ENCODE measurements around the gene TAS2R60.
"Not testable (repeated sequence)": the region's sequence is repeated elsewhere in the genome, so short reads cannot be mapped to it uniquely, and the experiment has no call there.

The TAS2R60 gene

DNA sequence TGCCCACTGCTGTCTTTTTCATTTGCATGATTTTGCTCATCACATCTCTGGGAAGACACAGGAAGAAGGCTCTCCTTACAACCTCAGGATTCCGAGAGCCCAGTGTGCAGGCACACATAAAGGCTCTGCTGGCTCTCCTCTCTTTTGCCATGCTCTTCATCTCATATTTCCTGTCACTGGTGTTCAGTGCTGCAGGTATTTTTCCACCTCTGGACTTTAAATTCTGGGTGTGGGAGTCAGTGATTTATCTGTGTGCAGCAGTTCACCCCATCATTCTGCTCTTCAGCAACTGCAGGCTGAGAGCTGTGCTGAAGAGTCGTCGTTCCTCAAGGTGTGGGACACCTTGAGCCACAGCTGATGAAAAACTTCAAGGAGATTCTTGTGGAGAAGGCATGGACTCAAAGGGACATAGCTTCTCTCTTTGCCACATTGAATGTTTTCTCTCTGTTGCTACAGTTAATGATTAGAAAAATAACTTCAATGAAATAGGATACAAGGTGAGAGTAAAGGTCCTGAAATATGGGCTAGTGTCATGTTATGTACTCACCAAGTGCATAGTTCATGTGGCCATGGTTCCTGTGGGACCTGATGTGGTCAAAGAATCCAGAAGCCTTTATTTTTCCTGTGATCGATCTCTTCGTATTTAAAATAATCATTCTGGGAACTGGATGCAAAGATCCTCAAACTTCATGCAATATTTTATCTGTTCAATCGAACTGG, 970 bp downstream of the TAS2R60 start:
- no peak for DNase-seq

DNA sequence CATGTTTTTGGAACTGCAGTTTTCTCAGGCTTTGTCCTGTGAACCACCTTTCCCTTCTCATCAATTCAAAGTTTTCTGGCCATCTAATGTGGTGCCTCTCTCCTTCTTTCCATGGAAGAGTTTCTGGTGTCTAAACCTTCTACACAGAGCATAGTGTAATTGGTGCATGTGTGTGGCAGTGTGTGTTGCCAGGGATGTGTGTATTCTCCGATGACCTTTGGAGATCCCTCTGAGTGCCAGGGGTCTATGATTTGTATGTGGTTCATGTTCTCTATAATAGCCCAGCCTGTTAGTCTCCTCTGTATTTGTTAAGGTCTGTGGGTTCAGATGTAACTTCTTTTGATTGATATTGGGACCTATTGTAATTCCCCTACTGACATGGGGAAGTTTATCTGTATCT, 1.5 kb downstream of the TAS2R60 start:
- DNase-seq = no peak

DNA sequence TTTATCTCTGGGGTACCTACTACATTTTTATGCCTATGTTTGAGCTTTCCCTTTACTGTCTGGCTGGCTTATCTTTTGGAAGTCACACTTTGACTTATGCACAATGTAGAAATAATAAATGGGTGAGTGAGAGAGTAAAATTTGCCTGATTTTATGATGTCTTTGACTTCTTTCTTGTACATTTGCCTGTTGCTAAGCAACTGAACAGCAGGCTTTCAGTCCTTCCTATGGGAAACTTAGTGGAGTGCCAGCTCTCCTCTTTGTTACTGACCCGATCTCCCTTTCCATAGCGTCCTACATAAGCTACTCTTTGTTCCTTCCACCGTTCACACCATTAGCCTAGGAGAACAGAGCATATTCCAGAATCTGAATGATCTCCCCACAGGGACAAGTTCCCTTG, 4.2 kb downstream of the TAS2R60 start:
- DNase-seq = no peak

DNA sequence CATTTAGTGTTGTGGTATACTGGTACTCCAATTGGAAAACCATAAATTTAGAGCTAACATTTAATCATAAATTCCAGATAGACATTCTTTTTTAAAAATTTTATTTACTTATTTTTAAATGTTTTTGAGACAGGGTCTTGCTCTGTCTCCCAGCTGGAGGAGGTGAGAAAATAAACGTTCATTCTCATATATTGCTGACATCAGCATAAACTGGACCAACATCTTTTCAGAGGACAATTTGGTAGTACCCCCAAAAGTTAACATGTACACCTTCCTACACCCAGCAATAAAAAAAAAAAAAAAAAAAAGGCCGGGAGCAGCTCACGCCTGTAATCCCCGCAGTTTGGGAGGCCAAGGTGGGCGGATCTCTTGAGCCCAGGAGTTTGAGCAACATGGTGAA, 5.2 kb downstream of the TAS2R60 start:
- DNase-seq = no peak

DNA sequence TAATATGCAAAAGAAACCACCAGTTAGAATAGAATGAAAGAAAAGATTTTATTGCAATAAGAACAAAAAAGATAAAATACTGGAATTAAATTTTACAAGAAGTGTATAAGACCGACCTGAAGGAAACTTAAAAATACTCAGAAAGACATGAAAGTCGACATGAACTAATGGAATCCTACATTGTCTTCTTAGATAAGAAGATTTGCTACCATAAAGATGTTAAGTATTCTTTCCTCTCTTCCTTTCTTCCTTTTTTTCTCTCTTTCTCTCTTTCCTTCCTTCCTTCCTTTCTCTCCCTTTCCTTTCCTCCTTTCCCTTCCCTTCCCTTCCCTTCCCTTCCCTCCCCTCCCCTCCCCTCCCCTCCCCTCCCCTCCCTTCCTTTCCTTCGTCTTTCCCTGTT, 6.5 kb downstream of the TAS2R60 start:
- no peak for DNase-seq

DNA sequence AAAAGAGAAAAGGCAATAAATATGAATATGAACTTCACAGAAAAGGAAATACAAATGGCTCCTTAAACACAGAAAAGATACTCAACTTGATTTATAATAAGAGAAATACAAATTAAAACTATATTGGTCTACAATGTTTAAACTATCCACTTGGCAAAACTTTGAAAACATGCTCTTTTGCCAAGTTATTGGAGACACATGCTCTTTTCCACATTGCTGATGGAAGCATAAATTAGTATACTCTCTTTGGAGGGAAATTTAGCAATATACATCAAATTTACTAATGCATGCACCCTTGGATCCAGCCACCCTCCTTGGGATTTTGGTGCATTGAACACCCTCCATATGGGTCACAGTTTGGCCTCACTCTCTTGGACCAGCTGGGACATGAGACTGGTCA, 7.9 kb downstream of the TAS2R60 start:
- DNase-seq = no peak

DNA sequence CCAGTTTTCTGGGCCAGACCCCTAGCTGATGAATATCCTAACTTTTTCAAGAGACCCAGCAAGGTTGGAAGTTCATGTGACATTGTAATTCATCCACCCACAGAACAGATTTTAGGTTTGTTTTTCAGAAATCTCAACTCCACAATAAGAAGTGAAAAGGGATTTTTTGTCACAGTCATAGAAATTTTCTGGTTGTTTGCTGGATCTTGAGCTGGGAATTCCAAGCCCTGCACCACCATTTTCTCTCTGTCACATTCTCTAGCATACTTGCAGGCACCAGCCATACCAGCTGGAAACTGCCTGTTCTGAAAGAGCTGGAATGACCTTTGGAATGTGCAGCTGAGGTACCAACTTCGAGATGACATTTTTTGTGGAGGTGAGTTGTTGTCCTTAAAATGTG, 8.5 kb downstream of the TAS2R60 start:
- no peak for DNase-seq

DNA sequence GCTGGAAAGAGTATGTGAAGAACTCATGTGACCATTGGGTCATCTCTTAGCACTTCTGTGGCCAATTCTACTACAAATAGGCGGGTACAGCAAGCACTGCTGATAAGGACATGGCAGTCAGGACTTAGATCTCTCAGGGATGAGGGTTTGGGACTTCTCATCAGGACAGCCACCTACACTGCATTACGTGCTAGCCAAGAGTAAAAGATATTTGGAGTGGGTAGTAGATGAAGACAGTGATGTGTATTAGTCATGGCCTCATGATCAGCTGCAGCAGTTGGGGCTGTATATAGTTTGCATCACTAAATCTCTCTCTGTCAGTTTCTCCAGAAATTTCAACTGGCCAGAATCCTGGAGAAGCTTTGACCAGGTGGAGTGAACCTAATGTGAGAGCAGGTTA, 9.2 kb downstream of the TAS2R60 start:
- no peak for DNase-seq

DNA sequence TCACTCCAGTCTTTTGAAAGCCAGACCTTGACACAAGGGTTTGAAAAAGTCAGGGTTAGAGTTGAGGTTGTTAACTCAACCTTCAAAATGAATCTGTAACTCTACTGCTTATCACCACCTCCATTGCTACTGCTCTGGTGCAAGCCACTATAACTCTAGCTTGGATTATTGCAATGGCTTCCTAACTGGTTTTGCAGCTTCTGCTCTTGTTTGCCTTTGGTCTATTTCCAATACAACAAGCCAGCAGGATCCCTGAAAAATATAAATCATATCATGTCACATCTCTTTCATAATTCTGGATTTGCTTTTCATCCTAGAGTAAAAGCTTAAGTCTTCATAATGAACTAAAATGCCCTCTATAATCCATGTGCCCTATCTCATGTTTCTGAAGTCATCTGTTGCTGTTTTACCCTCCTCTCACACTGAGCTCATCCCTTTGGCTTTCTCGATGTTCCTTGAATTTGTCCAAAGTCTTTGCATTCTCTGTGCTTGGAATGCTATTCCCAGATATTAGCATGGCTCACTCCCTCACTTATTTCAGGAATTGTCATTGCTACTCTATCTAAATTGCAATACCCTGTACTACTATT, 10.9 kb downstream of the TAS2R60 start:
- DNase-seq = no peak

DNA sequence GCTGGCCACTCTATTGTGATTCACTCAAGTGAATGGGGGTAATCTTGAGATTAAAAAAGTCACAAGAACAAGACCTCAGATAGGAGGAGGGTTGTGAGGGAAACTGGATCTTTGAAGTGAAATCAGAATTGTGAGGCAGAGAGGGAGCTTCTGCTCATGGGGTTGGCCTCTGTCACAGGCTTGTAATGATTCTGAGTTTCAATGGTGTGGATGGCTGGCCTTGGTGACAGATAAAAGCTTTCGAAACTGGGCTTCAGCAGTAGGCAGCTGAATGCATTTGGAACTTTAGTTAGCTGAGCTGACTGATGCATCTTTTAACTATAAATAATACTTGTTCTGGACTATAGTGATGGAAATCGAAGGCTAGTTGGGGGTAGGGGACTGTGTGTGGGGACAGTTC, 12.2 kb downstream of the TAS2R60 start:
- DNase-seq = no peak

DNA sequence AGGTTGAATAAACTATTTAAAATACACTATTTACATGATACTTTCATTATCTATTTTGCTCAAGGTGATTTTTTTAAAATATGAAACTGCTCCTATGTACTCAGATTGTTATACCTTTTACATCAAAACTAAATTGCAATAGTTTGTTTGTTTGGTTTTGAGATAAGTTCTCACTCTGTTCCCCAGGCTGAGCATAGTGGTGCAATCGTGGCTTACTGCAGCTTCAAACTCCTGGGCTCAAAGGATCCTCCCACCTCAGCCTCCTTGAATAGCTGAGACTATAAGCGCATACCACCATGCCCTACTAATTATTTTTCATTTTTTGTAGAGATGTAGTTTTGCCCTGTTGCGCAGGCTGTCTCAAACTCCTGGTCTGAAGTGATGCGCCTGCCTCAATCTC, 12.7 kb downstream of the TAS2R60 start:
- no peak for DNase-seq

DNA sequence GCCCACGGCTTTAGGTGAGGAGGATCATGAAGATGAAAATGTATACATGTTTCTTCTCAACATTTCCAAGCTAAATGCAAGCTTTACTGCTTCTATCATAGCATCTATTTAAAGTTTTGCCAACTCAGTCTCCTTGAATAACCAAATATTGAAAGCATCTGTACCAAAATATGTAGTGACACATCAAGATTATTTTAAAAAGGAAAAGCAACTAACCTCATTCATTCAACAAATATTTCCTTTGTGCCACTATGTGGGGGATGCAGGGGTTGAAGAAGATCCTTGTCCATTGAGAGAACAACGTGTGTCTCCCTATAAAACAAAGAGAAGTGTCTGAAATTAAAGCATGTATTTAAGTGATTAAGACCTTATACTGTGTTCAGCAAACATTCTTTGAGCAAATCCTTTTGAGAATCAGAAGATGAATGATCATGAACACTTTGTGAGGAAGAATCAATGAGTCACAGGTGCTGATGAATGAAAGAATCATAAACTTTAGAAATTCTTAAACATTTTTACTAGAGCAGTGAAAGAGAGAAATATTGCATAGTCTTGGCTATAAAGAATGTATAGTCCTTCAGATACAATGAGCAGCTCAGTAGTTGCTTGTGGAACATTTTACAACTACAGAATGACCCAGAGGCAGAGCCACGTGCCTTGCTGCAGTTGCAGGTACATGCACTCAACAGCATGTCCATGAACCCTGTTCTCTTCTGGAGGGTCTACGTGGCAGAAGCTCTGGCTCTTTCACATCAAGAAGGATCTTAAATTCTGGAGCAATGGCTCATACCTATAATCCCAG, 13.9 kb downstream of the TAS2R60 start:
- no peak for DNase-seq

DNA sequence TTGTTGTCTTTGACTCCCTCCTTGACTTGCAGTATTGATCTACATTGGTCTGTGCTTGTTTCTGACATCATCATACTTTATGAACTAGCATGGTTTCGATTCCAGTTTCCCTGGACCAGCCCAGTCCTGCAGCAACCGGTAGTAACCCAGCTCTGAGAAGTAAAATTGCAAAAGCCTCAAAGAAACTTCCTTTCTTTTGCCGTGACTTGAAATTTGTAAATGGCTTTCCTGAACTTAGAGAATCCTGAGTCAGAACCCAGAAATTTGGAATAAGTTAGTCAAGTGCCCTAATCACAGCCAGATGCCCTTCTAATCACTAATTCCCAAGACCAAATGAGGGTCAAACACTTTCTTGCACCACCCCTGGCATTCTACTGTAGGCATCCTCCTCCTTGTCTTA, 15.0 kb downstream of the TAS2R60 start:
- no peak for DNase-seq

DNA sequence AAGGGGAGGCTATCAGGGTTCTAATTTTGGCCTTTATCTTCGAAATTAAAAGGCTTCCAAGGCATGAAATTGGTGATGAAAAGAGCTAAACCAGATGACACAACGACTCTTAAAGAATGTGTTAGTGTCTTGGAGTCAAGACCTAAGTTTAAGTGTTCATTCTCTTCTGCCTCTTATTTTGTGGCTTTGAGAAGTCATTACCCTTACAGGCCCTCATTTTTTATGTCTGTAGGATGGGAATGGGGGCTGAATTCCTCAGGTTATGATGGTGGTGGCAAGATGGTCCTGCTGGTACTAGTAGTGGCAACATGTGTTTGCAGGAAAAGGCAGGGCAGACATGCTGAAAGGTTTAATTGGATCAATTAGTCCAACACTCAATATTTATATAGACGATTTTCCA, 15.4 kb downstream of the TAS2R60 start:
- no peak for DNase-seq

DNA sequence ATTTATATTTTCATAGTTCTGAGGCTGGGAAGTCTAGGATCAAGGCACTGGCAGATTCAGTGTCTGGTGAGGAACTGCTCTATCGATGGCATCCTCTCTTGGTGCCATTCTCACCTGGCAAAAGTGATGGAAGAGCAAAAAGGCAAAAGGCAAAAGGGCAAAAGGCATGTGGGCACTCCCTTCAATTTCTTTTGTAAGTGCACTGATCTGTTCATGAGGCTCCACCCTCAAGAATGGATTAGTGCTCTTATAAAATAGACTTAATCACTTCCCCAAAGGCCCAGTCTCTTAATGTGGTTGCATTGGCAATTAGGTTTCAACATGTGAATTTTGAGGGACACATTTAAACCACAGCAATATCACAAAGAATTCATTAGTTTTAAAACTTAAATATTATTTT, 16.1 kb downstream of the TAS2R60 start:
- DNase-seq = no peak

DNA sequence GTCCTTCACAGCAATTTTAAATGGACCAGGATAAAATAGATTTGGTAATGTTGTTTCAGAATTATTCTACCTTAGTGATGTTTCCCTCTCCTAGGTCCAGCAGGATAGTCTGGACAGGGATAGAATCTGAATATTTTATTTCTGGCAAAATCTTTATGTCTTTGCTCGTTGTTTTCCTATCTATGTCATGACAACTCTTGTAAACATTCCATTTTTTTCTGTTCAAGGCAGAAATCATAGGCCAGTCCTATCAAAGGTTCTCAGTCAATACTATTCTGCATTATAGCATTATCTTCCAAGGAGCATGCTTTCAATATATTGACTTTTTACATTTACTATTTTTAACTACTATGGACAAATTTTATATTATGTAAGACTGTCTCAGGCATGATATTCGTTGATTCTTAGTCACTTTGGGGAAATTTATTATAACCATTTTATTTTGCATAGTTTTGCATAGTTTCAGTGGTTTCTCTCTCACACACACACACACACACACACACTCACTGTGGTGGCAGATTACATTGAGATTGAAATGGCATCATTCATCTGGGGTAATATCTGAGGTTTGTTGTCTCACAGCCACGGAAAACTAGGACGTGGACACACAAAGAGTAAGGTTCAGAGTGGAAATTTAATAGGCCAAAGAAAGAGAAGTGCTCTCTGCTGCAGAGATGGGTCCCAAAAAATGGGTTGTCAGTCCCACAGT, 17.2 kb downstream of the TAS2R60 start:
- DNase-seq = no peak

DNA sequence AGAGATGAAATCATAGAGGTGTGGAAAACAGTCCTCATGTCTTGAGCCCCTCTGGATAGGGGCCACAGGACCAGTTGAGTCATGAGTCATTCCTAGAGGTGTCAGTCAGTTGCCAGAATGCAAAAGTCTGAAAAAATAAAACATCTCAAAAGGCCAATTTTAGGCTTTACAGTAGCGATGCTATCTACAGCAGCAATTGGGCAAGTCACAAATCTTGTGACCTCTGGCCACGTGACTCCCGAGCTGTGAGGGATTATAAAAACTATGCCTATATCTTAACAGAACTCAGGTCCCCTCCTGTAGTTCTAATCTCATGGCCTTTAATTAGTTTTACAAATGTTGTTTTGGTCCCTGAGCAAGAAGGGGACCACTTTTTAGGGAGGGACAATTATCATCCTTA, 18.8 kb downstream of the TAS2R60 start:
- no peak for DNase-seq

DNA sequence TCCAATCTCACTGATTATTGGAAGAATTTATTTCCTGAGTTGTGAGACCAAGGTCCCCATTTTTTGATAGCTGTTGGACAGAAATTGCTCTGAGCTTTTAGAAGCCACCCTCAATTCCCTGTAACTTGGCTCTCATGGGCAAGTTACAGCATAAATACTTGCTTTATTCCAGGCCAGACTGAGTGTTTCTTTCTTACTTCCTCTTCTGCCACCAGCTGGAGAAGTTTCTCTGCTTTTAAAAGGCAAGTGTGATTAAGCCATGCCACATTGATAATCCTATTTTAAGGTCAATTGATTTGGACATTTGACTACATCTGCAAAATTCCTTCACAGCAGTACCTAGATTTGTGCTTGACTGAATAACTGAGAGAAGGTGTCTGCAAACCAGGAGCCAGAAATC, 20.3 kb downstream of the TAS2R60 start:
- no peak for DNase-seq

DNA sequence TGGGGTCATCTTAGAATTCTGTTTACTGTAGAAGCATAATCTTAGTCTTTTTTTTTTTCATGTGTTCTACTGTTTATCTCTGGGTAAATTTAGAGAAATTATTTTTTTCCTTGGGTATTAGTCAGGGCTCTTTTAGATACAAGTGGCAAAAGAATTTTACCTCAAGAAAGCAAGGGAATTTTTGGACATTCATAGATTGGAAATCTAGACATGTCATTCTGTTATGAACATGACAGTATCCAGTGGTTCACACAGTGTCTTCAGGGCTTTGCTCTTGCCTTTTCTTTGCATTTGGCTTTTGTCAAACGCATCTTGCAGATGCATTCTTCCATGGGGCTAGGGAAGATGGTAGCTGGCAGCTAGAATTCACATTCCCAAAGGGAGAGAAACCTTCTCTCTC, 20.7 kb downstream of the TAS2R60 start:
- no peak for DNase-seq

DNA sequence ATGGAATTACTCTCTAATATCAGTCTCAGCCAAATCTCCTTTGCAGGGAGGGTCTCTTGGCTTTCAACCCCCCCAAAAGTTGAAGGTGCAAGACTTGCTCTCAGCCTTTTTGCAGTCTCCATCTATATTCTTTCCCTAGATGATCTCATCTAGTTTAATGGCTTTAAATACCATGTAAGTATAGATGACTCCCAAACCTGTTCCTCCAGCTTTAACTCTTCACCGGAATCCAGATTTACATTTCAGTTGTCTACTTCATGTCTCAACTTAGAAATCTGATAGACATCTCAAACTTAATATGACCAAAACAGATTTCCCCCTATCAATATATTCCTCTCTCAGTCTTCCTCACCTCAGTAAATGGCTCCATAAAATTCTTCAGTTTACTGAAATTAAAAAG, 24.5 kb downstream of the TAS2R60 start:
- DNase-seq = no peak

DNA sequence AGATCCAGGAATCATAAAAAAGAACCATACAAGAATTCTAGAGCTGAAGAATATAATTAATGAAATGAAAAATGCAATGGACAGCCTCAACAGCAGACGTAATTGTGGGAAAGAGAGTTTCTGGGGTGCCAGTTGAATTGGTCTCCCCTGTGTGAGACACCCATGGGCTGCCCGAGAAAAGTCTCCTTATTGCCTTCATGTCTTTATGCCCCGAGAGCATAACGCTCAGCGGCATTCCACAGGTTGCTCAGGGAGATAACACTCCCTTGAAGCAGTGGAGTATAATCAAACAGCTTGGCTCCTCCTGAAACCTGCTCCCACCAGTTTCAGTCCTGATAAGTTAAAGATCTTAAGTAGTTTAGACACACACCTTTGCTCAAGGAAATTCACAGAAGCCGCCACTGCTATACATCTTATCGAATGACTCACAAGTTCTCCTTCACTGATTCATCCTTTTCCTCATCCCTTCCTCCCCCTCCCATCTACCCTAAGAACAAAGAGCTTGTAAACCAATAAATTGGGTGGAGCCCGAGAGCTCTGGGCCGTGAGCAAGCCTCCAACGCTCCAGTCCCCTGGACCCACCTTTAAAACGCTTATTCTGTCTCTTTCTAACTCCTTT, 28.9 kb downstream of the TAS2R60 start:
- not testable (repeated sequence) for DNase-seq

DNA sequence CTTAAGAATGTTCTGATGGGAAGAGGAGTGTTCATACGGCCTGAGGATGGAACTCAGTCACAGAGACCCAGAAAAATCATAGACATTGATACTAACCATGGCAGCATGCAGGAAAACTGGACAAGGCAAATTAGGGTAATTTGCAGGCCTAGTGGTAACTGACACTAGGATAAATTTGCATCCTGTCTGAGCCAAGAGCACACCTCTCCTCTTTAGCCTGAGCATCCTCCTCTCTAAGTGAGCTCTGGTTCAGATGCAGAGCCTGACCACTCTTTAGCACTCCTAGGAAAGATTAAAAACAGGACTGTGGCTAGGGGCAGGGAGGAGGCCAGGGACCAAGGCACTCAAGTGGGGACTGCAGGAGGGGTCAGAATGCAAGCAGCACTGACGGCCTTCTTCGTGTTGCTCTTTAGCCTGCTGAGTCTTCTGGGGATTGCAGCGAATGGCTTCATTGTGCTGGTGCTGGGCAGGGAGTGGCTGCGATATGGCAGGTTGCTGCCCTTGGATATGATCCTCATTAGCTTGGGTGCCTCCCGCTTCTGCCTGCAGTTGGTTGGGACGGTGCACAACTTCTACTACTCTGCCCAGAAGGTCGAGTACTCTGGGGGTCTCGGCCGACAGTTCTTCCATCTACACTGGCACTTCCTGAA, 34.4 kb downstream of the TAS2R60 start, which contains the start of gene TAS2R41:
TSS of gene TAS2R41 (plus strand) at position 373 of the 650 bp plus-strand sequence. CDS start at position 373, 0 bp downstream.
- DNase-seq = no peak

Data from NCI-H1436 treated with DMSO at 0.1 percent for 48 hours (cell line).